Ramos (cell line): ENCODE results near the gene PATJ.

Source experiments
- in situ Hi-C: fragments of 300-500 bp; cut with MboI; formaldehyde crosslinking; loops from one replicate; pipeline ENCODE4 v1.14.3; 2022; ENCODE audit warnings: low sequenced_read_pairs; ENCODE audit not compliant: unreplicated experiment

PATJ gene

GRCh38 chr1:61973100-61973837, 231.0 kb downstream of the PATJ start:
- in situ Hi-C loops, result no loop called here

DNA sequence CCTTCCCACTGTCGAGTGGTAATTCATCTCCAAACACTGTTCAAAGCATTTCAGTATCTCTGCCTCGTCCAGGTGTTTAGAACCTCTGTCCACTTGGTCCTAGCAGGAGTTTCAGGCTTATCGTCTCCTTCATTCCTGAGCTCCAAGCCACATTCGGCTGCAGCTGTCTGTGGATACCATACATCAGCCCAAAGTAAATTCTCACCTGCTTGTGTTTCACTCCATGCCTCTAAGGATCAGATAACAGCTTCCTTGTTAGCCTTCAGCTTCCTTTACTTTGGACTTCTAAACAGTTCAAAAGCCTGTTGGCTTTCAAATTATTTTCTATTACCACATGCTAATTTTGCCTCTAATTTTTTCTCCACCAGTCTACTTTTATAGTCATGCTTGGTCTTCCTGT, 233.4 kb downstream of the PATJ start:
- in situ Hi-C loops, result no loop called here

DNA sequence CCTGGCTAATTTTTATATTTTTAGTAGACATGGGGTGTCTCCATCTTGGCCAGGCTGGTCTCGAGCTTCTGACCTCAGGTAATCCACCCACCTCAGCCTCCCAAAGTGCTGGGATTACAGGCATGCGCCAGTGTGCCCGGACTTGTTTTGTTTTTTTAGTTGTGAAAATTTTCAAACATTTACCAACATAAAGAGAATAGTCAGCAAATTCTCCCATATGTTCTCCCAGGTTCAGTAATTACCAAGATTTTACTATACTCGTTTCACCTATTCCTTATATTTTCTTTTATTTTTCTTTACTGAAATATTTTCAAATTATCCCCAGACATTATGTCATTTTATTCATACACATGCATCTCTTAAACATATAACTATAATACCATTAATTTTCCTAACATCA, 234.3 kb downstream of the PATJ start:
- in situ Hi-C loops, result no loop called here

GRCh38 chr1:61978796-61979195, 236.5 kb downstream of the PATJ start:
- in situ Hi-C loops, result no loop called here

GRCh38 chr1:61979729-61980128, 237.4 kb downstream of the PATJ start:
- in situ Hi-C loops, result no loop called here

GRCh38 chr1:61980561-61980960, 238.3 kb downstream of the PATJ start:
- in situ Hi-C loops, result no loop called here

- in situ Hi-C loops, result no loop called here
Observed at GRCh38 chr1:61981870-61982660, 239.8 kb downstream of the PATJ start.

DNA sequence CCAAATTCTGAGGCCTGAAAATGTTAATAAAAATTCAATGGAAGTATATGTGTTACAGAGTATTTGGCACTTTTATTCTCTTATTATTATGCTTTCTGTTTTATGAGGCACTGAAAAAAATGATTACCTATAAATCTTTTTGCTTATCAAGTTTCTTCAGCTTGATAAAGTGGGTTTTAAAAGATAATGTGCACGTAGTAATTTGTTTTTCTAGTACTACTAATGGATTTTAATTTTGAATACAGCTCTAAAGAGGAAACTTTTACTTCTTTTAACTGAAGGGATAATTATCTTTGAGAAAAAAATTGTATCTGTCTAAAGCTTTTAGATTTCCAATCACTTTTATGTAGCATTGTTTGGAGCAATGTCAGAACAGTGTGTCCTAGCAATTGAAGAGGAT, 241.0 kb downstream of the PATJ start:
- in situ Hi-C loops, result no loop called here

- in situ Hi-C loops, result no loop called here
Observed at GRCh38 chr1:61992257-61992656, 250.0 kb downstream of the PATJ start.

GRCh38 chr1:61993331-61993961, 251.2 kb downstream of the PATJ start:
- in situ Hi-C loops, result no loop called here

DNA sequence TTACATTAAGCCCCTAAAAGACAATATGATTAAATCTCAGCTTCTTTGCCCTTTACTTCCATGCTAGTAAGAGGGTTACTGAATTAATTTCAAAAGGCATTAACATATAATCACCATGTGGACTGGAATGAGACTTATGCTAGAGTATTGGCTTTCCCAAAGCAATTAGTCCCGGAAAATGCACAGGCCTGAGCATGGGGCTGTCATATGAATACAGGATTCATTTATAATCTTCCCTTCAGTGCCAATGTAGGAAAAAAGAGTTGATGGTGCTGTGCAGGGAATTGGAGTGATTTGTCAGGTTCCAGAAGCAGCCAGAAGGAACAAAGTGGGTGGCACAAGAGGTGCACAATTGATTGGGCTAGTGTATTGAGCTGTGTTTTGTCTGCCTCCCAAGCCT, 253.4 kb downstream of the PATJ start:
- in situ Hi-C loops, result no loop called here

DNA sequence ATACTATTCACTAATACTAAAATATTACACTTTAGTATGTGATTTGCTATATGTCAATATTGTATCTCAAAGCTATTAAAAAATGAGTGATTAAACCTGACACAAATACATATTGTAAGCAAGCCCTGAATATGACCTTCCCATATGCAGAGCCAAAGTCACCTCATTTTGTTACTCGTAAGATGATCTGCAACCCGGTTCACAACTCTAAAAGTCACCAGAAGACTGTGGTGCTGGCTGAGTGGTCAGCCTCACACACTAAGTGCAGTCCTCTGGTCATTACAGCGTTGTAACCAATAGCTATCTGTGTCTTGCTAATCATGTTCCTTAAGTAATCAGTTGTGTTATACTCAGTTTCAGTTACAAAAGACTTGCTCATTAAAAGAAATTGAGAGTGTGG, 254.8 kb downstream of the PATJ start:
- in situ Hi-C loops, result no loop called here

DNA sequence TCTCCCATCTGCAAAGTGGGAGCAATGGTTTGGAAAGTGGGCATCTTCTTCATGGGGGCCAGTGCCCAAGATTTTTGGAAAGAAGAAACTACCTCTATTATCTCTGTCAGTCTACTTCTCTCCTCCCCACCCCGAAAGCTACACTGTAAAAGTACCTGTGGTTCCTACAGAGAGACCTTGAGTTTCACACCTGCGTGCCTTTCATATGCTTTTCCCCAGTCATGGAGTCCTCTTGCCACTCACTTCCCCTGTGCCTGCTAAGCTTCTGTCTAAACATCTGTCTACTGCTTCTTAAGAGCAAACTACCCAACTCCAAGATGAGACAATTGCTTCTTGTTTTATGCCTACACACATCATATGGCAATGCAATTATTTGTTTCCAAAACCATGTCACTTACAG, 261.5 kb downstream of the PATJ start:
- in situ Hi-C loops, result no loop called here

DNA sequence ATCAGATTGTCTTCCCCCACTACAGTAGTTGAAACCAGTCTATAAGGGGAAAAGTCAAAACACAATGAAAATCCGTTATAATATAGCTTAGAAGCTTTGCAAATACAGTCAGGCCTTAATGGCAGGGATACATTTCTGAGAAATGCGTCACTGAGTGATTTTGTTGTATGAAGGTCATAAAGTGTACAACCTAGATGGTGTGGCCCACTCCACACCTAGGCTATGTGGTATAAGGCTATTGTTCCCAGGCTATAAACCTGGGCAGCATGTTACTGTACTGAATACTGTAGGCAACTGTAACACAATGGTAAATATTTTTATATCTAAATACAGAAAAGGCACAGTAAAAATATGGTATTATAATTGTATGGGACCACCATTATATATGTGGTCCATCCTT, 264.4 kb downstream of the PATJ start:
- in situ Hi-C loops, result no loop called here

DNA sequence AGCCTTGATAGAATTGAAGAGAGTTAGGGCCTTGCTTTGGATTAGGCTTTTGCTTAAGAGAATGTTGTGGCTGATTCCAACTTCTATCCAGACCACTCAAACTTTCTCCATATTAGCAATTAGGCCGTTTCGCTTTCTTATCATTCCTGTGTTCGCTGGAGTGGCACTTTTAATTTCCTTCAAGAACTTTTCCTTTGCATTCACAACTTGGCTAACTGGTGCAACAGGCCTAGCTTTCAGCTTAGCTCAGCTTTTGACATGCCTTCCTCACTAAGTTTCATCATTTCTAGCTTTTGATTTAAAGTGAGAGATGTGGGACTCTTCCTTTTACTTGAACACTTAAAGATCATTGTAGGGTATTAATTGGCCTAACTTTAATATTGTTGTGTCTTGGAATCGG, 268.7 kb downstream of the PATJ start:
- in situ Hi-C loops, result no loop called here

DNA sequence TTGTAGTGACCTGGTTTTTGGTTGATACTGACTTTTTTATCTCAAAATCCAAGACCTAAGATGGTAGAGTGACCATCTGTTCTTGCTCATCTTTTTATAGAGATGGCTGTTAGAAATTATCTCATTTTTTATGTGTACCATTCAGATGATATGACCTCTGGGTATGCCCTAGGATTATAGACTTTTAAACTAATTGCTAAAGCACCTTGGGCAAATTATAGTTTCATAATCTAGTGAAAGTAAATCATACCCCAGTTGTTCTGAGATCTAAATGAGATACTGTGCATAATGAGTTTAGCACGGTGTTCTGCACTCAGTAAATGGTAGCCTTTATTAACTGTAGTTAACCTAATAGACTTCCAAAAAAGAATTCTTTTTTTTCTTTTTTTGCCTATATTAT, 269.8 kb downstream of the PATJ start:
- in situ Hi-C loops, result no loop called here

DNA sequence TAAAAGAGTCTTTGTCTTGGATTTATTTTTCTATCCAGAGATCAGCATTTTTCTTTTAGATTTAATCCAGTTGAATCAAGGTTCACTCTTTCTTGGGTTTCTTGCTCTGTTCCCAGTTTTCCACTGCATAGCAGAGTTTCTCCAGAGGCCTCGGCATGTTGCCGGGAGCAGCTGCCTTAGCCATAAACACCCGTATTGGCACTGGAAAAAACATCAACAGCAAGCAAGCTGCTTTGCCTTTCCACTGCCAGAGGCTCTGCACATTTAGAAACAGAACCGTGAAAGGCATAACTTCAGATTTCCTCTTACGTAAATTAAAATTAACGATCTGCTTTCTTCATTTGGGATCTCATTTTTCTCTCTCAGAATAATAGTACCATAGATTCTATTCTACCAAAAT, 270.6 kb downstream of the PATJ start:
- in situ Hi-C loops, result no loop called here

GRCh38 chr1:62013264-62013663, 271.0 kb downstream of the PATJ start:
- in situ Hi-C loops, result no loop called here

- in situ Hi-C loops, result no loop called here
Observed at GRCh38 chr1:62022382-62022983, 280.2 kb downstream of the PATJ start.

GRCh38 chr1:62024690-62025089, 282.4 kb downstream of the PATJ start:
- in situ Hi-C loops, result no loop called here

DNA sequence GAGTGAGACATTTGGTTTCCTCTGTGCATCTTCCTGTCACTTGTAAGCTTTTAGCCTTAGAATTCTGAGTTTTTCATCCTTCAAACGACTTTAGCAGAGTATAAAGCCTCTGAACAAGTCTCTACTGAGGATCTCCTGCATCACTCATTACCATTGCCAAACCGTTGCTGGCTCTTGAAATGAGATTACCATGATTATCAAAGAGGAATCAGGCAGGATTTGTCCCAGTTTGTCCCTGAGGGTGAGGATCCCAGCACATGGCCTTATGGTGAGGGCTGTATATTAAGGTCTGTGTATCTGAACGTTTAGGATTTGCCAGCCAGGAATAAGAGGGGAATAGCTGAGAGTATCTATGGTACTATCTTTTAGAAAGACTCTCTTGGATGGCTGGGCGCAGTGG, 282.9 kb downstream of the PATJ start:
- in situ Hi-C loops, result no loop called here
